GM21390 (cell line): ENCODE measurements around the gene FAM13A.
"Not testable (repeated sequence)": the region's sequence is repeated elsewhere in the genome, so short reads cannot be mapped to it uniquely, and the experiment has no call there.

Source experiments
- ATAC-seq: cut with Tn5 transposase; IDR thresholded peaks from one replicate; pipeline ENCODE4 v1.9.1; 2021; ENCODE audit not compliant: unreplicated experiment

The FAM13A gene

DNA sequence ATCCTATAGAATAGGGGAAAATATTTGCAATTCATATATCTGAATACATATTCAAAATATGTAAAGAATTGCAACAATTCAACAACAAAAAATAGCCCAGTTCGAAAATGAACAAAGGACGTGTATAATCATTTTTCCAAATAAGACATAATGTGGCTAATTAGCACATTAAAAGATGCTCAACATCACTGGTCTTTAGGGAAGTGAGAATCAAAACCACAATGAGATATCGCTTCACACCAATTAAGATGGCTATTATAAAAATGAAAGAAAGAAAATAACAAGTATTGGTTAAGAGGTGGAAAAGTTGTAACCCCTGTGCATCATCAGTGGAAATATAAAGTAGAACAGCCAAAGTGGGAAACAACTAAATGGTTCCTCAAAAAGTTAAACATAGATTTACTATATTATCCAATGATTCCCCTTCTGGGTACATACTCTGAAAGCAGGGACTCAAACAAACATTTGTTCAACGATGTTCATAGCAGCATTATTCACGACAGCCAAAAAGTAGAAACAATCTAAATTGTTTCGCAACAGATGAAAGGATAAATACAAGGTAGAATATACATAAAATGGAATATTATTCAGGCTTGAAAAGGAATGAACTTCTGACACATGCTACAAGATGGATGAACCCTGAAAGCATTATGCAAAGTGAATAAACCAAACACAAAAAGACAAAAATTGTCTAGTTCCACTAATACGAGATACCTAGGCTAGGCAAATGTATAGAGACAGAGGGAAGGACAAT is 12.7 kb downstream of the FAM13A start:
- ATAC-seq, result no peak

DNA sequence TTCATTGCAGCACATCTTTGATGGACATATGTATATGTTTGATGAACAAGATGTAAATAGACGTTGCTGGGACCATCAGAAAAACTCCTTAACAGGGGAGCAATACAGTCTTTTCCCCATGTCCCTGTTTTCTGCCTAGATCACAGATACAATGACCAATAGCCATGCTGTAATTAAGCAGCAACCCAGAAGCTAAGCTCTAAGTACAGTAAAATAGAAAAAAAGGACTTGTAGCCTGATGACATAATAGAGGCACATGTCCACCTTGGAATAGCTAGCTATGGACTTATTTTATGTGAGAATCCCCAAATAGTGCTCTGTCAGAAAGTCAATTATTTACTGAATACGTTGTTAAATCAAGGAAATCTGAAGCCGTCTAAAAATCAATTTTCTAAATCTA is 14.9 kb downstream of the FAM13A start:
- no peak for ATAC-seq

GRCh38 chr4:89039730-89040338 is 17.2 kb downstream of the FAM13A start:
- no peak for ATAC-seq

DNA sequence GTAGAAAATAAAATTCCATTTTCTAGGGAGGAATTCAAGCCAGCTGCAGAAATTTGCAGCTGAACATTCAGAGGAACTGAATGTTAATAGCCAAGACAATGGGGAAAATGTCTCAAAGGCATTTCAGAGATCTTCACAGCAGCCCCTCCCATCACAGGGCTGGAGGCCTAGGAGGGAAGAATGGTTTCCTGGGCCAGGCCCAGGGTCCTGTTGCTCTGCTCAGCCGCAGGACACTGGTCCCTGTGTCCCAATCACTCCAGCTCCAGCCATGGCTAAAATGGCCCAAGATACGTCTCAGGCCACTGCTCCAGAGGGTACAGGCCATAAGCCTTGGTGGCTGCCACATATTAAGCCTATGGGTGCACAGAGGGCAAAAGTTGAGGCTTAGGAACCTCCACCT is 20.4 kb downstream of the FAM13A start:
- no peak for ATAC-seq

DNA sequence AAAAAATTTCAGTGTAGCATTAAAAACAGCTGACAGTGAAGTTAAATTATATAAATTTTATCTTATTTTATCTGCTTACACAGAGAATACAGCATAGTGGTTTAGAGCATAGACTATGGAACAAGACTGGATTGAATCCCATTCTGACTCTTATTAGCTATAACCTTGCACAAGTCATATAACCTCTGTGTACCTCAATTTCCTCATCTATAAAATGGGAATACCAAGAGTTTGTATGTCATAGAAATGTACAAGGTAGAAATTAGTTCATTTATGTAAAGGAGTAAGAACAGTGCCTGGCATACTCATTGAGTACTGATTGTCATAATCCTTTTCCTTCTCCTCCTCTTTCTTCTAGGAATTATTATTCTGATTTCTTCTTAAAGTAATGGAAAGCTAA is 25.7 kb downstream of the FAM13A start:
- ATAC-seq, result no peak

GRCh38 chr4:89029591-89029990 is 27.4 kb downstream of the FAM13A start:
- ATAC-seq, result no peak

DNA sequence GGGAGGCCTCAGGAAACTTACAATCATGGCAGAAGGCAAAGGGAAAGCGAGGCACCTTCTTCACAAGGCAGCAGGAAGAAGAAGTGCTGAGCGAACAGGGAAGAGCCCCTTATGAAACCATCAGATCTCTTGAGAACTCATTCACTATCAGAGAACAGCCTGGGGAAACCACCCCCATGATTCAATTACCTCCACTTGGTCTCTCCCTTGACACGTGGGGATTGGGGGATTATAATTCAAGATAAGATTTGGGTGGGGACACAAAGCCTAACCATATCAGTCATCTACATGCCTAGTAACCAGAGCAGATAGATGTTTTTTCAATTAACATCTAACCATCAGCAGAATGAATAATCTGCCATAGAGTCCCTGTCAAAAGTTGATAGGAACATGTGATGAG is 30.4 kb downstream of the FAM13A start:
- no peak for ATAC-seq

GRCh38 chr4:89024051-89024675 is 32.8 kb downstream of the FAM13A start:
- ATAC-seq, result peak; percentile 98

DNA sequence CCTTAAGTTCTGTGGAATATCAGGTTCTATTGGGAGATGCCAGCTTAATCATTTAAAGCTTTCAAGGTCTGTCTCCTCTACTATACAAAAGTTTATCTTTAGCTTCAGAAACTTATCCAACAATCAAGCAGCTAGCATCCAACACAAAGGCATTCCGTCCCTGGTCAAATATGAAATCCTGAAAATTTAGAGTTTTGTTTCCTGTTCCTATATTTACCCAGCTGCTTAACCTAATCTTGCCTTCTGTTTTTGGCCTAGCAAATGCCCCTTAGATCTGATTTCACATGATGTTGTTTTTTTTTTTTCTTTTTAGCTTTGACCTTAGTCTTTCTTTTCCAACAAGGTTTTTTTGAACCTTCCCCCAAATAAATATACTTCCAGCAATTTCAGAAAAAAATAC is 33.8 kb downstream of the FAM13A start:
- ATAC-seq, result no peak

DNA sequence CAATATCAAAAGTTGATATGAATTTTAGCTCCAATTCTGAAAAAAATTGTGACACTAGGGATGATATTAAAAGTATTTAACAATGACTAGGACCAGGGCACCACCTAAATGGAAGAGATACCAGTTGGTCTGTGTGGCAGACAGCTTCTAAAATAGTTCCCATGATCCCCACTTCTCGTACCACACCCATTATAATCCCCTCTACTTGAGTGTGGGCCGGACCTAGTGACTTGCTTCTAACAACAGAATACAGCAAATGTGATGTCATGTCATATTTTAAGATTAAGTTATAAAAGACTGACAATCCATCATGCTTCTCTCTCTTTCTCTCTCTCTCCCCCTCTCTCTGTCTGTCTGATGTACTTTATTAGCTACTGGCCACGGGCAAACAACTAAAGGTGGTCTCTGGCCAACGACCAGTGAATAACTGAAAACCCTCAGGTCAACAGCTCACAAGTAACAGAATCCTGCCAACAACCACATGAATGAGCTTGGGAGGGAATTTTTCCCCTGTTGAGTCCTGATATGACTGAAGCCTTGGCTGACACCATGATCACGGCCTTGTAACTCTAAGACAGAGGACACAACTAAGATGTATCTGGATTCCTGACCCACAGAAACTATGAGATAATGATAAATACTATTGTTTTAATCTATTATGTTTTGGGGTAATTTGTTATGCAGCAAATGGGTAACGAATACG is 34.4 kb downstream of the FAM13A start:
- no peak for ATAC-seq

GRCh38 chr4:89021684-89022083 is 35.3 kb downstream of the FAM13A start:
- no peak for ATAC-seq

DNA sequence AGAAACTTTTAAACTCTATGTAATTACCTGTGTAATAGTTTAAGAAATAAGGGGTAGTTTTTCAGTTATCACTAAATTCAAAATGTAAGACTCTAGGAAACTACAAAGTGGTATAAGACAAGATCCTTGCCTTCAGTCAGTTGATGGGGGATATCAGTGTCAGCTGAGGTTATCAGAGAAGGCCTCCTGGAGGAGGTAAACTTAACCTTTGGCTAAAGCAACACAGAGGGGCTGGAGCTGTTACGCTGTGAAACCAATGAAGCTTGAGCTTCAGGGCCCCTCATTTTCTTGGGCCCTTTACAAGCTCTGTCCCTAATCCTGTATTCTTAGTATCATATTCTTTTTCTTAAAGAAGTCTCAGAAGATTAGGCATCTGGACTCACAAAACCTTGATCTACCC is 35.9 kb downstream of the FAM13A start:
- no peak for ATAC-seq

DNA sequence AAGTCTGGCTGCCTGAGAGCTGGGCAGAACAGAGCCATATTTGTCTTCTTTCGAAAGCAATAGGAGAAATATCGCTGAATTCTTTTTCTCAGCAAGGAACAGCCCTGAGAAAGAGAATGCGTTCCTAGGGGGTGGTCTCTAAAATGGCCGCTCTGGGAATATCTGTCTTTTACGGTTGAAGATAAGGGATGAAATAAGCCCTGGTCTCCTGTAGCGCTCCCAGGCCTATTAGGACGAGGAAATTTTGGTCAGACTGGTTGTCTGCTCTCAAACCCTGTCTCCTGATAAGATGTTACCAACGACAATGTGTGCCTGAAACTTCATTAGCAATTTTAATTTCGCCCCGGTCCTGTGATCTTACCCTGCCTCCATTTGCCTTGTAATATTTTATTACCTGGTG is 42.1 kb downstream of the FAM13A start:
- not testable (repeated sequence) for ATAC-seq

DNA sequence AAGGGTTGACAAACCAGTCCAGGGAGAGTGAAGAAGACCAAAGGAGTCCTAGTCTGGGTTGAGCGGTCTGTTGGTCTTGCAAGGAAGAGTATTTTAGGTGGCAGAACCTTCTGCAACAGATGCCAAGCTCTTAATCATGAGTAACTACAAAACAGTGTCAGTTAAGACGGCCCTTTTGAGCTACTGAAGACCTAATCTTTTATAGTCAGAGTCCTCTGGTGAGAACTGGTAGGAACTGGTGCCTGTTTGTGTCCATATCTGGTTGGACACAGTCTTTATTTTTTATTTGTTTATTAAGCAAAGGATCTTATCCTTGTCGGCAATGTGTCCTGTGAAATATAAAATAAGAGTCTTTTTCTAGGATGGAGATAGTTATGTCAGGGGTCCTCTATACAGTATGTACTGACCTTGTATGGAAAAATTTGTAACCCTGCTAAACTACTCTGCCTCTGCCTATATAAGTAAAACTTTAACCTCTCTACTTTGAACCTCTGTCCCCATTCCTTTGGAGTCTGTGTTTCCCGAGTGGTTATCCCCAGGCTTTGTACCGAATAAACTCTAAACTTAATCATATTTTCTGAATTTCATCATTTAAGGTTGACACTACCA is 47.1 kb downstream of the FAM13A start:
- no peak for ATAC-seq

- peak; percentile 57 for ATAC-seq
Observed at GRCh38 chr4:89009115-89009514, 47.9 kb downstream of the FAM13A start.

DNA sequence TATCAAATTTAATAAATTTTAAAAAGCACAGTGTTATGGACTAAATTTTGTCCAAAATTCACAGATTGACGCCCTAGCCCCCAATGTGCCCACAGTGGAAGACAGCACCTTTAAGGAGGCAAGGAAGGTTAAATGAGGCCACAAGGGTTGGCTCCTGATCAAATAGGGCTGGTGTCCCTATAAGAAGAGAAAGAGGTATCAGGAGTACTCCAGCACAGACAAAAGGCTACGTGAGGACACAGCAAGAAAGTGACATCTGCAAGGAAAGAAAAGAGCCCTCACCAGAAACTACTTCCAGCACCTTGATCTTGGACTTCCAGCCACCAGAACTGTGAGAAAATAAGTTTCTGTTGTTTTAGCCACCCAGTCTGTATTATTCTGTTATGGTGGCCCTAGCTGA is 48.8 kb downstream of the FAM13A start:
- ATAC-seq, result no peak

GRCh38 chr4:89007338-89007939 is 49.5 kb downstream of the FAM13A start:
- ATAC-seq, result no peak

- ATAC-seq, result no peak
Observed at GRCh38 chr4:89006307-89006706, 50.7 kb downstream of the FAM13A start.

DNA sequence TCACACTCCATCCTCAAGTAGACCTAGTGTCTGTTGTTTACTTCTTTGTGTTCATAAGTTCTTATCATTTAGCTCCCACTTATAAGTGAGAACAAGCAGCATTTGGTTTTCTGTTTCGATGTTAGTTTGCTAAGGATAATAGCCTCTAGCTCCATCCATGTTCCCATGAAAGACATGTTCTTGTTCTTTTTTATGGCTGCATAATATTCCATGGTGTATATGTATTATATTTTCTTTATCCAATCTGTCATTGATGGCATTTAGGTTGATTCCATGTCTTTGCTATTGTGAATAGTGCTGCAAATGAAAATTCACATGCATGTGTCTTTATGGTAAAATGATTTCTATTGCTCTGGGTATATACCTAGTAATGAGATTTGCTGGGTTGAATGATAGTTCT is 51.9 kb downstream of the FAM13A start:
- ATAC-seq, result not testable (repeated sequence)

GRCh38 chr4:89001647-89002445 is 55.1 kb downstream of the FAM13A start:
- ATAC-seq, result no peak
